ENCODE data around the gene SURF4. TPM values are rescaled to one million over a fixed set of nuclear protein-coding genes. Genes with fewer than 3 reads are reported as not detected.

SURF4 gene
- total RNA-seq, 1 experiment from 2014 or later, result 171 TPM

DNA sequence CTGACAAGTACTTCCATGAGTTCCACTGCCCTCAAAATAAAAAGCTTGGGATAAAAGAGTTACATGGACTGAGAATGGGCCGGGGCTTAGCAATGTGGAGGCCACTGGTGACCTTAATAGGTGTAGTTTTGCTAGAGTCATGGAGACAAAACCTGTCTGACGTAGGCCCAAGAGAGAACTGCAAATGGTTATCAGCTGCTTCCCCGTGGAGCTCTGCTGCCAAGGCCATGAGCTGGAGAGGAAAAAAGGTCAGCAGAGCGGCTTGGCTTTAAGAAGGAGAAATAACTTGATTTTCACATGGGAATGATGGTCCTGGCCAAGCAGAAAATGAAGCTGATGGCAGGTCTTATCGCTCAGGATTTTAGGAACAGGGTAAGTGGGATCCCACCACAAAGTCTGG is 36.2 kb downstream of the SURF4 start (continued):
- TF ChIP-seq, protein P1, sequence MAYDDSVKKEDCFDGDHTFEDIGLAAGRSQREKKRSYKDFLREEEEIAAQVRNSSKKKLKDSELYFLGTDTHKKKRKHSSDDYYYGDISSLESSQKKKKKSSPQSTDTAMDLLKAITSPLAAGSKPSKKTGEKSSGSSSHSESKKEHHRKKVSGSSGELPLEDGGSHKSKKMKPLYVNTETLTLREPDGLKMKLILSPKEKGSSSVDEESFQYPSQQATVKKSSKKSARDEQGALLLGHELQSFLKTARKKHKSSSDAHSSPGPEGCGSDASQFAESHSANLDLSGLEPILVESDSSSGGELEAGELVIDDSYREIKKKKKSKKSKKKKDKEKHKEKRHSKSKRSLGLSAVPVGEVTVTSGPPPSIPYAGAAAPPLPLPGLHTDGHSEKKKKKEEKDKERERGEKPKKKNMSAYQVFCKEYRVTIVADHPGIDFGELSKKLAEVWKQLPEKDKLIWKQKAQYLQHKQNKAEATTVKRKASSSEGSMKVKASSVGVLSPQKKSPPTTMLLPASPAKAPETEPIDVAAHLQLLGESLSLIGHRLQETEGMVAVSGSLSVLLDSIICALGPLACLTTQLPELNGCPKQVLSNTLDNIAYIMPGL (CRISPR knock-in tag; IDR thresholded peaks at IDR 0.05), result no peak
- TF ChIP-seq NR2C2 (CRISPR knock-in tag; IDR thresholded peaks at IDR 0.05) (no peak), ZNF396 (CRISPR knock-in tag; IDR thresholded peaks at IDR 0.05; ENCODE audit: borderline replicate concordance) (no peak), ZNF317 (CRISPR knock-in tag; IDR thresholded peaks at IDR 0.05; ENCODE audit: borderline replicate concordance, low read depth) (no peak), FOXJ3 (CRISPR knock-in tag; IDR thresholded peaks at IDR 0.05; ENCODE audit: borderline replicate concordance) (no peak), TP53 (CRISPR knock-in tag; IDR thresholded peaks at IDR 0.05) (no peak), GRHL2 (CRISPR knock-in tag; IDR thresholded peaks at IDR 0.05; ENCODE audit: insufficient replicate concordance, severe bottlenecking) (no peak)
- TF ChIP-seq, protein P2, sequence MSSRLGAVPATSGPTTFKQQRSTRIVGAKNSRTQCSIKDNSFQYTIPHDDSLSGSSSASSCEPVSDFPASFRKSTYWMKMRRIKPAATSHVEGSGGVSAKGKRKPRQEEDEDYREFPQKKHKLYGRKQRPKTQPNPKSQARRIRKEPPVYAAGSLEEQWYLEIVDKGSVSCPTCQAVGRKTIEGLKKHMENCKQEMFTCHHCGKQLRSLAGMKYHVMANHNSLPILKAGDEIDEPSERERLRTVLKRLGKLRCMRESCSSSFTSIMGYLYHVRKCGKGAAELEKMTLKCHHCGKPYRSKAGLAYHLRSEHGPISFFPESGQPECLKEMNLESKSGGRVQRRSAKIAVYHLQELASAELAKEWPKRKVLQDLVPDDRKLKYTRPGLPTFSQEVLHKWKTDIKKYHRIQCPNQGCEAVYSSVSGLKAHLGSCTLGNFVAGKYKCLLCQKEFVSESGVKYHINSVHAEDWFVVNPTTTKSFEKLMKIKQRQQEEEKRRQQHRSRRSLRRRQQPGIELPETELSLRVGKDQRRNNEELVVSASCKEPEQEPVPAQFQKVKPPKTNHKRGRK (CRISPR knock-in tag; IDR thresholded peaks at IDR 0.05; ENCODE audit: borderline replicate concordance), result no peak
- TF ChIP-seq, protein P3, sequence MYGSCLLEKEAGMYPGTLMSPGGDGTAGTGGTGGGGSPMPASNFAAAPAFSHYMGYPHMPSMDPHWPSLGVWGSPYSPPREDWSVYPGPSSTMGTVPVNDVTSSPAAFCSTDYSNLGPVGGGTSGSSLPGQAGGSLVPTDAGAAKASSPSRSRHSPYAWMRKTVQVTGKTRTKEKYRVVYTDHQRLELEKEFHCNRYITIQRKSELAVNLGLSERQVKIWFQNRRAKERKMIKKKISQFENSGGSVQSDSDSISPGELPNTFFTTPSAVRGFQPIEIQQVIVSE (CRISPR knock-in tag; IDR thresholded peaks at IDR 0.05; ENCODE audit: borderline replicate concordance), result no peak
- TF ChIP-seq, protein P4, sequence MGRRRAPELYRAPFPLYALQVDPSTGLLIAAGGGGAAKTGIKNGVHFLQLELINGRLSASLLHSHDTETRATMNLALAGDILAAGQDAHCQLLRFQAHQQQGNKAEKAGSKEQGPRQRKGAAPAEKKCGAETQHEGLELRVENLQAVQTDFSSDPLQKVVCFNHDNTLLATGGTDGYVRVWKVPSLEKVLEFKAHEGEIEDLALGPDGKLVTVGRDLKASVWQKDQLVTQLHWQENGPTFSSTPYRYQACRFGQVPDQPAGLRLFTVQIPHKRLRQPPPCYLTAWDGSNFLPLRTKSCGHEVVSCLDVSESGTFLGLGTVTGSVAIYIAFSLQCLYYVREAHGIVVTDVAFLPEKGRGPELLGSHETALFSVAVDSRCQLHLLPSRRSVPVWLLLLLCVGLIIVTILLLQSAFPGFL (CRISPR knock-in tag; IDR thresholded peaks at IDR 0.05; ENCODE audit: borderline replicate concordance), result no peak
- TF ChIP-seq, protein P5, sequence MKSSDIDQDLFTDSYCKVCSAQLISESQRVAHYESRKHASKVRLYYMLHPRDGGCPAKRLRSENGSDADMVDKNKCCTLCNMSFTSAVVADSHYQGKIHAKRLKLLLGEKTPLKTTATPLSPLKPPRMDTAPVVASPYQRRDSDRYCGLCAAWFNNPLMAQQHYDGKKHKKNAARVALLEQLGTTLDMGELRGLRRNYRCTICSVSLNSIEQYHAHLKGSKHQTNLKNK (CRISPR knock-in tag; IDR thresholded peaks at IDR 0.05), result no peak

DNA sequence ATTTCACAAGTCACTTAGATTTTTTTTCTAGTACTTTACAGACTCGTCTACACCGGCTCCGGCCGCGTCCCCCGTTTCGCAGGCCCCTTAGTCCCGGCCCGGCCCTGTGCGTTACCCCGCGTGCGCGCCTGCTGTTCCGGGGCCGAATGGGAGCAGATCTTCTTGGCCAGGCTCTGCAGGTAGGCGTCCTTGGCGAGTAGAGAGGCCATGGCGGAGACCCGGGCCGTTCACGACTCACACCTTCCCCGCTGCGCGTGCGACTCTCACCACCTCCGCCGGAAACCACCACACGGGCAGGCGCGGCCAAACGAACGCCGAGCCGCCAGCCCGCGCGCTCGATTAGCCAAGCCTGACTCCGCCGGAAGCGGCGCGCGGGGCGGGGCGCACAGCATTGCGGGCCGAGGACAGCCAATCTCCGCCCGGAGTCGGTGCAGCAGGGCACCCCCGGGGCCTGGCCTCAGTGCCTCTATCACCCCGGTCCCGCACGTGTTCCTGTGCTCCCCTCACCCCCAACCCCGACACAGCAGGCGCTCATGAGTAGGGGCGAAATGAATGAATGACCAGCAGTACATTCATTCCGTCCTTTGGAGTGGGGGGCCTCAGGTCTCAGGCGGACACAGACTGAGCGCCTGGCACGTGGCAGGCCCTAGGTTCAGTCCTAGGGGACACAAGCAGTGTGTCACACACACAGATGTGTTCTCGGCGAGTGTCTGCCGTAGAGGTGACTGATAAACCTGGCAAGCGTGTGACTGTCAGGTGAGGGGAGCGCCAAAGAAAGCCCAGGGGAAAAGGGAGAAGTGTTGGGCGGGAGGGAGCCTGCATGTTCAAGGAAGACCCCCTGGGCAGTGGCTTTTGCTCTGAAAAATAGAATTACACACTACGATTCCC is 39.7 kb downstream of the SURF4 start, which contains the start of gene SURF6:
SURF6 (minus strand) TSS at position 265 of the 888 bp plus-strand sequence; CDS start at position 209, 56 bp downstream.
- ATAC-seq, result peak; percentile 84
- peaks cover 24% of the 10 kb centered on the region for H3K4me1 Mint-ChIP-seq
- peaks cover 60% of the 10 kb centered on the region for H3K36me3 Mint-ChIP-seq
- ChIA-PET CTCF (interaction anchor here (0.6 to 3.7 kb wide), 2 partner anchors 149 to 158 kb away, joined by 3 to 33 read pairs; no protein-coding TSS in a partner anchor), POLR2A (no interaction called here)
- H3K27ac Mint-ChIP-seq, result peak within 1 kb of the TSS; percentile 96
- peak; percentile 92 for DNase-seq (ENCODE audit: low spot score)
- H3K4me3 Mint-ChIP-seq, result peak within 1 kb of the TSS; percentile 94
- H3K27me3 Mint-ChIP-seq (ENCODE audit: low read depth), result no peaks in the 10 kb centered on the region
- no peaks in the 10 kb centered on the region for H3K9me3 Mint-ChIP-seq
- TF ChIP-seq, protein P6, sequence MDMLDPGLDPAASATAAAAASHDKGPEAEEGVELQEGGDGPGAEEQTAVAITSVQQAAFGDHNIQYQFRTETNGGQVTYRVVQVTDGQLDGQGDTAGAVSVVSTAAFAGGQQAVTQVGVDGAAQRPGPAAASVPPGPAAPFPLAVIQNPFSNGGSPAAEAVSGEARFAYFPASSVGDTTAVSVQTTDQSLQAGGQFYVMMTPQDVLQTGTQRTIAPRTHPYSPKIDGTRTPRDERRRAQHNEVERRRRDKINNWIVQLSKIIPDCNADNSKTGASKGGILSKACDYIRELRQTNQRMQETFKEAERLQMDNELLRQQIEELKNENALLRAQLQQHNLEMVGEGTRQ (CRISPR knock-in tag; IDR thresholded peaks at IDR 0.05), result peak; percentile 68
- TF ChIP-seq CREB1 (CRISPR knock-in tag; IDR thresholded peaks at IDR 0.05) (no peak; the same call in 1 of the 2 replicates), CREM (CRISPR knock-in tag; IDR thresholded peaks at IDR 0.05) (peak; percentile 70), SP1 (CRISPR knock-in tag; conservative IDR thresholded peaks at IDR 0.05) (peak; percentile 98), NR1H2 (CRISPR knock-in tag; IDR thresholded peaks at IDR 0.05) (no peak), TEAD4 (CRISPR knock-in tag; IDR thresholded peaks at IDR 0.05) (no peak), JUN (CRISPR knock-in tag; IDR thresholded peaks at IDR 0.05) (peak; percentile 71; the same call in 1 of the 2 replicates), RELA (CRISPR knock-in tag; IDR thresholded peaks at IDR 0.05; ENCODE audit: borderline replicate concordance) (peak; percentile 71; the same call in 1 of the 2 replicates), ZNF138 (CRISPR knock-in tag; conservative IDR thresholded peaks at IDR 0.05) (peak; percentile 94; the same call in 1 of the 2 replicates), EMX1 (CRISPR knock-in tag; IDR thresholded peaks at IDR 0.05) (peak; percentile 41; the same call in 1 of the 2 replicates), ZNF121 (CRISPR knock-in tag; IDR thresholded peaks at IDR 0.05) (no peak), NR3C1 (CRISPR knock-in tag; conservative IDR thresholded peaks at IDR 0.05; ENCODE audit: low read depth) (peak; percentile 83; the same call in 1 of the 2 replicates)
- TF ChIP-seq, protein P7, sequence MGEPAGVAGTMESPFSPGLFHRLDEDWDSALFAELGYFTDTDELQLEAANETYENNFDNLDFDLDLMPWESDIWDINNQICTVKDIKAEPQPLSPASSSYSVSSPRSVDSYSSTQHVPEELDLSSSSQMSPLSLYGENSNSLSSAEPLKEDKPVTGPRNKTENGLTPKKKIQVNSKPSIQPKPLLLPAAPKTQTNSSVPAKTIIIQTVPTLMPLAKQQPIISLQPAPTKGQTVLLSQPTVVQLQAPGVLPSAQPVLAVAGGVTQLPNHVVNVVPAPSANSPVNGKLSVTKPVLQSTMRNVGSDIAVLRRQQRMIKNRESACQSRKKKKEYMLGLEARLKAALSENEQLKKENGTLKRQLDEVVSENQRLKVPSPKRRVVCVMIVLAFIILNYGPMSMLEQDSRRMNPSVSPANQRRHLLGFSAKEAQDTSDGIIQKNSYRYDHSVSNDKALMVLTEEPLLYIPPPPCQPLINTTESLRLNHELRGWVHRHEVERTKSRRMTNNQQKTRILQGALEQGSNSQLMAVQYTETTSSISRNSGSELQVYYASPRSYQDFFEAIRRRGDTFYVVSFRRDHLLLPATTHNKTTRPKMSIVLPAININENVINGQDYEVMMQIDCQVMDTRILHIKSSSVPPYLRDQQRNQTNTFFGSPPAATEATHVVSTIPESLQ (CRISPR knock-in tag; IDR thresholded peaks at IDR 0.05), result no peak
- TF ChIP-seq, protein P8, sequence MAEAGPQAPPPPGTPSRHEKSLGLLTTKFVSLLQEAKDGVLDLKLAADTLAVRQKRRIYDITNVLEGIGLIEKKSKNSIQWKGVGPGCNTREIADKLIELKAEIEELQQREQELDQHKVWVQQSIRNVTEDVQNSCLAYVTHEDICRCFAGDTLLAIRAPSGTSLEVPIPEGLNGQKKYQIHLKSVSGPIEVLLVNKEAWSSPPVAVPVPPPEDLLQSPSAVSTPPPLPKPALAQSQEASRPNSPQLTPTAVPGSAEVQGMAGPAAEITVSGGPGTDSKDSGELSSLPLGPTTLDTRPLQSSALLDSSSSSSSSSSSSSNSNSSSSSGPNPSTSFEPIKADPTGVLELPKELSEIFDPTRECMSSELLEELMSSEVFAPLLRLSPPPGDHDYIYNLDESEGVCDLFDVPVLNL (CRISPR knock-in tag; IDR thresholded peaks at IDR 0.05; ENCODE audit: borderline replicate concordance, low read depth), result 0 out of 2 replicates have a peak, but pooled peaks have one; percentile 34
